NCI-H1436 treated with DMSO at 0.1 percent for 48 hours (cell line): Measurements from ENCODE around the gene SULT2B1.

Experiments
- DNase-seq: peaks from one replicate; lab custom pipeline; 2025; lab: John Stamatoyannopoulos, UW

SULT2B1 gene

DNA sequence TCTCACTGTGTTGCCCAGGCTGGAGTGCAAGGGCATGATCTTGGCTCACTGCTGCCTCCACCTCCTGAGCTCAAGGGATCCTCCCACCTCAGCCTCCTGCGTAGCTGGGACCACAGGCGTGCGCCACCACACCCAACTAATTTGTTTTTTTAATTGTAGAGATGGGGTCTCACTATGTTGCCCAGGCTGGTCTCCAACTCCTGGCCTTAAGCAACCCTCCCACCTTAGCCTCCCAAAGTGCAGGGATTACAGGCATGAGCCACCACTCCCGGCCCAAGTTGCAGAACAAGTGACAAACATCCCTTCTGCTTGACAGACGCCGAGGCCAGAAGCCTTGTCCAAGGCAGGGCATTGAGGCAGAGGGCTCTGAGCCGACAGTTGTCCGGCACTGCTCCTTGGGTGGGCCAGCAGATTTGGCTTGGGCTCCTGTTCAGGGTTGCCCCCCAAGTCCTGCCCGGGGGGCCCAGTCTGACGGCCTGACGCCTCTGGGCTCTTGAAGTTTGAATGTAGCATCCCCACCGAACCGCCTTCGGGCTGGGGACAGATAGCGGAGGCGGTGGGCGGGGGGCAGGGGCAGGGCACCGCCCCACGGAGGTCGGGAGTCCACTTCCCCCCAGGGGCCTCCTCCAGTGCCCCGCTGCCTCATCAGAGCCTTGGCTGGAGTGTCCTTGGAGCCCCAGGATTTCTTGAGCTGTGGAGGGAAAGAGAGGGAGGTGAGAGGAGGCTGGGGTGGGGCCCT, 48.9 kb downstream of the SULT2B1 start:
- no peak for DNase-seq

DNA sequence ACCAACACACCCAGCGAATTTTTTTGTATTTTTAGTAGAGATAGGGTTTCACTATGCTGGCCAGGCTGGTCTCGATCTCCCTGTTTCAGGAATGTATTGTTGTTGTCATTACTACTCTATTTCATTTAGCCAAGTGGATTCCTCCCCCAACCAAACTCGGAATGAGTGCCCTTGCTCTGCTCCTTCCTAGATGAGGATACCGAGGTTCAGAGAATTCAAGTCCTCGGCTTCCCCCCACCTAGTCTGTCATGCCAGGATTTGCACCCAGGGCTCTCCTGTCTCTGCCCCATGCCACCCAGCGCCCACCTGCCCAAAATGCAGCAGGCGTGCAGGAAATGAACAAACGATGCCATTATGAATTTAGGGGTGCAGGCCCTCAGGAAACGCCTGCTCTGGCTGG, 51.0 kb downstream of the SULT2B1 start:
- DNase-seq: no peak

DNA sequence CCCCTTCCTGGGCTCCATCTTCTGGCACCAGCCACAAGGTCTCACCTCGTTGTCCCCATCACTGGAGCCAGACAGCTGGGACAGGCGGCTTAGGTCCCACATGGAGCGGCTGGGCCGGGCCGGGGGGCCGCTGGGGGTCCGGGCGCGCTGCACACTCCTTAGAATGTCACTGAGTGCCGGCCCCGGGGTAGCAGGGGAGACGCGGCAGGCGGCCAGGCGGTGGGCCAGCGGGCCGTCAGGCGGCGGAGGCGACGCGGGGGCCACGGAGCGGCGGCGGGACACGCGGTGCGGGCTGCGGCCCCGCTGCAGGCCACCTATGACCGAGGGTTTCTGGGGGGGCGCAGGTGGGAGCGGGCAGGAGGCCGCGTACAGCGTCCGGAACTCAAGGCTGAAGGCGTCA, 51.5 kb downstream of the SULT2B1 start:
- DNase-seq: no peak

GRCh38 chr19:48603850-48604249, 51.9 kb downstream of the SULT2B1 start:
- no peak for DNase-seq

DNA sequence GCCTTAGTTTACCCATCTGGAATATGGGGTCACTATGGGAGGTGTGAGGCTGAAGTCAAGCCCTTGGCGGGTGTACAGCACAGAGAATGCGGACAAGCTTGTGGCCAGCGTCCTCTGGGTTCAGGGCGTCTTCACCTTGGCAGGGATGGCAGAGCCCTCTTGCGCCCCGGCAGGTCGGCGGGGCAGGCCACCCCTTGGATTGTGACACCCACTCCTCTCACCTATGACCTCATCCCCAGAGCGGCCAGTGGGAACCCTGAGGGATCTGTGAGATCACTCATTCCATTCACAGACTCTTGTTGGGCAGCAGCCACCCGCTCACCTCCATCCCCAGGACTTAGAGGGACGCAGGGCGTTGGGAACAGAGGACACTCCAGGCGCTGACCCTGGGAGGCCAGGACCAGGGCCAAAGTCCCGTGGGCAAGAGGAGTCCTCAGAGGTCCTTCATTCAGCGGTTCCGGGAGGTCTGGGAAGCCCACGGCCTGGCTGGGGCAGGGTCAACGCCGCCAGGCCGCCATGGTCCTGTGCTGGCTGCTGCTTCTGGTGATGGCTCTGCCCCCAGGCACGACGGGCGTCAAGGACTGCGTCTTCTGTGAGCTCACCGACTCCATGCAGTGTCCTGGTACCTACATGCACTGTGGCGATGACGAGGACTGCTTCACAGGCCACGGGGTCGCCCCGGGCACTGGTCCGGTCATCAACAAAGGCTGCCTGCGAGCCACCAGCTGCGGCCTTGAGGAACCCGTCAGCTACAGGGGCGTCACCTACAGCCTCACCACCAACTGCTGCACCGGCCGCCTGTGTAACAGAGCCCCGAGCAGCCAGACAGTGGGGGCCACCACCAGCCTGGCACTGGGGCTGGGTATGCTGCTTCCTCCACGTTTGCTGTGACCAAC, 54.7 kb downstream of the SULT2B1 start, which contains the start of gene SPACA4:
SPACA4 (plus strand) TSS at position 280 of the 896 bp plus-strand sequence; CDS start at position 517, 237 bp downstream.
- DNase-seq: no peak

DNA sequence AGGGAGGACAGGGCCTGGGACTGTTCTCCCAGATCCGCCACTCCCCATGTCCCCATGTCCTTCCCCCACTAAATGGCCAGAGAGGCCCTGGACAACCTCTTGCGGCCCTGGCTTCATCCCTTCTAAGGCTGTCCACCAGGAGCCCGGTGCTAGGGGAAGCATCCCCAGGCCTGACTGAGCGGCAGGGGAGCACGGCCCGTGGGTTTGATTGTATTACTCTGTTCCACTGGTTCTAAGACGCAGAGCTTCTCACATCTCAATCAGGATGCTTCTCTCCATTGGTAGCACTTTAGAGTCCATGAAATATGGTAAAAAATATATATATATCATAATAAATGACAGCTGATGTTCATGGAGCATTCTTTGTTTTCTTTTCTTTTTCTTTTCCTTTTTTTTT, 55.4 kb downstream of the SULT2B1 start:
- no peak for DNase-seq

DNA sequence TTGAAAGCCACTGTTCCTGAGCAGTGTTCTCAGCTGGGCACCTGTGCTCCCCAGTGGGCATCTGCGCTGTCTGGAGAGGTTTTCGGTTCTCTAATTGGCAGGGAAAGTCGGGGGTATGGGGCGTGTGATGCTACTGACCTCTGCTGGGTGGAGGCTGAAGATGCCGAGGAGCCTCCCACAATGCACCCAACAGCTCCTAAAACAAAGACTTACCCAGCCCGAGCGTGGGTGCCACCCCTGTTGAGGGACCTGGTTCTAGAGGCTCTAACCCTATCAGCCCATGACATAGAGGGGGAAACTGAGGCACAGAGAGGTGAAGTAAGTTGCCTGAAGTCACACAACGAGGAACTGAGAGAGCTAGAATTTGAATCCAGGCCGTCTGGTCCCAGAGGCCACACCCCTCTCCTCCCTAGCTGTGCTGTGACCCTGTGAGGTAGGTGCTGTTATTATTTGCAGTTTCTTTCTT, 56.9 kb downstream of the SULT2B1 start:
- no peak for DNase-seq

DNA sequence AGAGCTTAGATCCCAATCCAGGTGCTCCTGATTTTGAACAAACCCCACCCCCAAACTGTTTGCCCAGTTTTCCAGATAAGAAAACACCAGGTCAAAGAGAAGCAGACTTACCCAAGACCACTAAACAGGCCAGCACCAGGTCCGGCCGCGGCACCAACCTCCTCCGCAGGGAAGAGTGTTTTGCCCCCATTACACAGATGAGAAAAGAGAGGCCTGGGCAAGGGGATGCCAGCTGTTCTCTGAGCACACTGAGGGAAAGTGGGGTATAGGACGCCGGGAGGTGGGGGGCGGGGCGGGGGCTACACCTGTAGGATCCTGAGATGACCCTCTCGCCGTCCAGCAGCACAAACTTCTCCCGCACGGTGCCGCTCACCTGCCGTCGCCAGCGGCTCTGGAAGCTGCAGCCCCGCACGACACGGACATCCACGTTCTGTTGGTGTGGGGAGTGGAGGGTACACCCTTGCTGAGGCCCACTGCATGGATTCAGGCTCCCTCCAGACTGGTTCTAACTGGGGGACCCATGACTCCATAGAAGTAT, 57.7 kb downstream of the SULT2B1 start:
- no peak for DNase-seq

GRCh38 chr19:48611872-48612271, 59.9 kb downstream of the SULT2B1 start:
- no peak for DNase-seq

DNA sequence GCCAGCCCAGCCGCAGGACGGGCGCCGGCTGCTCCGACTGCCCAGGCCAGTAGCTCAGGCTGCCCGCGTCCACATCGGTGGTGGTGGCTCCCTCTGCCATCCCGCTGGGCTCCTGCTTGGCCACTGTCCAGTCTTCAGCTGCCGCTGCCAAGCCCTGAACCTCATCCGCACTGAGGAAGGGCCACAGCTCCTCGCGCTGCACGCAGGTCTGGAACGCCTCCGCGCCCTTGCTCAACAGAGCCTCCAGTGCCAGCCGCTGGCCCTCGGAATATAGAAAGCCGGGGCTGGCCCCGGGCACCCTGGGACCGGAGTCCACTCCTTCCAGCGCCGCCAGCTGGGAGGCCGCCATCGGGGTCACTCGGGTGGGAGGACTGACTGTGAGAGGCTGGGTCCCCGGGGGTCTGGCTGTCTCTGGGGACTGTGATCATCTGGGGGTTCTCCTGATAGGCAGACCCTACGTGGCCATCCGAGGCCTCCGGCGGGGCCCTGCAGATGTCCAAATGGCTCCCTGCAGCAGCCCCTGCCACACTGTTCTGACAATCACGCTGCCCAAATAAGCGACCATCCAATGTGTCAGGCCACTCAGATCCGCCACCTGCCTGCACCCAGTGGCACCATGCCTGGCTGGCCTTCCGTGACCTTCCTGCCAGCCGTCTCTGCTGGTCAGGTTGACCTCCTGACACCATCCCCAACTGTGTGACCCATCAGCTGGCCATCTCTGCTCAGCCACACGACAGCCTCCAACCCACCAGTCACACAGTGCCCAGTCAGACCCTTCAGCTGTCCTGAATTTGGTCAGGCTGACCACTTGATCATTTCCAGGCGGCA, 61.3 kb downstream of the SULT2B1 start:
- no peak for DNase-seq

DNA sequence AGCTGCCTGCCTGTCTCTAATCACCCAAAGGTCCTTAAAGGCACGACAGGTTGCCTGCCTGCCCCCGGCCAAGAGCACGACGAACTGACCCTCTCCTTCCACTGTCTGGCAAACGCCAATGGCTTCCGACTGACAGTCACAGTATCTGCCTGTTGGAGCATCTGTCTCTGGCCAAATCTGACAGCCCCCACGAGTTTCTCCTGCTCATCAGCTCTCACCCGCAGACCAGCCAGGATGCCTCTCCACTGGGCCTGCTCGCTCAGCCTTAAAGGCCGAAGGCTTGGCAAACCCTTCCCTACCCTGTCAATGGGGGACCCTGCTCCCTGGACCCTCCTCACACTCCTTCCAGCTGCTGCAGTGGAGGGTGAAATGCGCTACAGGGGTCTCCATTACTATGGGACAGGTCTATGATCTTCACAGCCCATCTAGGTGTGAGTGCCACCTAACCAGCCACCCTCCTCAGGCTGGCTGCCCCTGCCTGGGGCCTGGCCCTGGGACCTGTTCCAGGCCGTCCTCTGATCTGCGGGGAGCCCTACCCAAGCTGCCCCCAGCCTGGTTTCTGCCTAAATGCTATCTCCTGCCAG, 62.0 kb downstream of the SULT2B1 start:
- DNase-seq: no peak

GRCh38 chr19:48614436-48615230, 62.7 kb downstream of the SULT2B1 start, which contains the start of gene FAM83E:
FAM83E (minus strand) TSS chr19:48615076; CDS start chr19:48613372, 1,704 bp downstream.
- DNase-seq: no peak

DNA sequence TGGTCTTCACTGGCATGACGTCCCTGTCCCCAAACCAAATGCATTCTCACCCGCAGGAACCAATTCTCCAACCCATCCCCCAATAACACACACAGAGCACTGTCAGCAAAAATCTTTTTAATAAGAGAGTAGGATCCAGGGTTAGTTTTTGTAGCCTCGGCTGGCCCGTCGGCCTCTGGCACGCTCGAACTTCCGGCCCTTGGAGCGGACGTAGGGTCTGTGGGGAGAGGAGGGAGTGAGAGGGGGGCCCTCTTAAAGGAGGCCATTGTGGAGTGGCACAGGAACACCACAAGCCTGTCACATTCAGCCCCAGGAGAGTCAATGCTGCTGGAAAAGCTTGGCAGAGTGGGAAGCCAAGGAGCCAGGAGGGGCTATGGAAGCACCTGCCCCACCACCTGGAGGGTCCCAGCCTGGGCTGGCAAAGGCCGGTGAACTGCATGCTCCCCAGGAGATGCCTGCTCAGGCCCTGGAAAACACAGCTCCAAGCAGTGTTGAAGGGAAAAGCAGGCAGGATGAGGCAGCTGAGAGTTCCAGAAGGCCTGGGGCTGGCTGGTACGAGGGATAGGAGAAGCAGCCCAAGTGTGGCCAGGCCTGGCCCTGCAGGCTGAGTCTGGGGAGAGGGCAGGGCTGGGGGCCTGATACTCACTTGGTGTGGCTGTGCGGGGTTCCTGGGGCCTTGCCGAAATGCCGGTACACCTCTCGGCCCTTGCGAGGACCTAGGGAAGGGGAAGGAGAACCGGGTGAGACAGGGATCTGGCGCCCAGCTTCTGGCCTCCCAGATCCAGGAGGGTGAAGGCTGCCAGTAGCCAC, 63.5 kb downstream of the SULT2B1 start:
- DNase-seq: no peak

- no peak for DNase-seq
These were observed 64.1 kb downstream of the SULT2B1 start for GRCh38 chr19:48616041-48616436.

DNA sequence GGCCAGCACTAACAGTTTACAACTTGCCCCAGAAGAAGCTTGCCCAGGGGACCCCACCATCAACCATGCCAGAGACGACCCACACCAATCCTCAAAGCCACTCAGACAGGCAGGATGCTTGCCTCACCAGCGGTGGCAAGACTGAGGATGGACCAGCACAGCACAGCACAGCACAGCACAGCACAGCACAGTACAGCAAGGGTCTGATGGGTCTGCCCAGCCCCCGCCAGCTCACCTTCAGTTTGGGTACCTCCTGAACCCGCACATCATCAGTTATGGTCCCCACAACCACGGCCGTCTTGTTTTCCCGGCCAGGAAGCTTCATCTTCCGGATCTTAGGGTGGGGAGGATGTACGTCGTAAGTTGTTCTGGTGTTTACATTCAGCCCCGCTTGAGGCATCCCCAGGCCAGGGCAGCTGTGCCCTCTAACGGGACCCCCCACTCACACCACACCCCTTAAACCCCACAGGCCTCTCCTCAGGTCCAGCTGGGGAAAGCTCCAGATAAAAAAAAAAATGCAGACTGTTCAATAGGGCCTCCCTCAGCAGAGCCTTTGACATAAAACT, 64.6 kb downstream of the SULT2B1 start:
- no peak for DNase-seq

DNA sequence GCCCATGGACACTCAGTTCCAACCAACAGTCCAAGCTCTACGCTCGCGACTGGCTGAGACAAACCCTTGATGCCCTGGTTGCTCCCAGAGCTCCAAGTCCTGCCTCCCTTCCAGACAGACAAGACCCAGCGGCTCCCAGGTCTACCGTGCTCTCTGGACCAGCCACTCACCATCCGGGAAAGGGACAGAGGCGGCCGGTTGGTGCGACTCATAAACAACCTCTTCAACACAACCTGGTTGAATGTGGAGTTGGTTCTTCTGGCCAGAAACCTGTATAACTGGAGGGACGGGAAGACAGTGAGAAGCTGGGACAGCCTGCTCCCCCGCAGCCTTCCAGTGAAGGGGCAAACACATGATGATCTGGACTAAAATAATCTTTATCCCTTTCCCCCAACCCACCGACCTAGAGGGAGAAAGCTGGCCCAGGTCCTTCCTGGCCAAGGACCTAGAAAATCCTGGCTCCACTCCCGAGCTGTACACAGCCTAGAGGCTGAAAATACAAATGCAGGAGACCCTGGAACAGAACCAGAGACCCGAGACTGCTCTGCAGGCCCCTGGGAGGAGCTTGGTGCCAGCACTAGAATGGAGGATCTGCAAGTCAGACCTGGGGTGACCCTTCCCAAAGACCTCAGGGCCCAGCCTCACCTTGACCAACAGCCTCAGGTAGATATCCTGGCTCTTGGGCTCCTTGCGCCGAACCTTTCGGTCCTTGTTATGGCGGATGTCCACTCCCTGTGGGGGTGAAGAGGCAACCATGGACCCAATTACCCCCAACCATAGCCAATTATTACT, 65.4 kb downstream of the SULT2B1 start:
- DNase-seq: no peak

- DNase-seq: no peak
These were observed 66.4 kb downstream of the SULT2B1 start for GRCh38 chr19:48618278-48618915.
